Prostate gland (tissue), 2 donors: ENCODE data around the gene PDYN.

Source experiments
- POLR2A ChIP-seq: fragments of 450-650 bp; IDR thresholded peaks from one replicate; pipeline ENCODE4 v1.6.1; 2016; ENCODE audit warnings: antibody characterized with exemption, mild to moderate bottlenecking
- TF ChIP-seq, protein P1 (sequence below), 4 experiments: fragments of 200-600 bp in 2 of 4; fragments of 450-650 bp in 2 of 4; sonication (generic) in 2 of 4; IDR thresholded peaks; 1 replicate in 3 of 4; 2 replicates in 1 of 4; pipeline ENCODE4 v1.5.1; 2016 to 2019; ENCODE audit warnings: antibody characterized with exemption in 4 of 4, mild to moderate bottlenecking in 2 of 4, moderate library complexity in 2 of 4

DNA sequence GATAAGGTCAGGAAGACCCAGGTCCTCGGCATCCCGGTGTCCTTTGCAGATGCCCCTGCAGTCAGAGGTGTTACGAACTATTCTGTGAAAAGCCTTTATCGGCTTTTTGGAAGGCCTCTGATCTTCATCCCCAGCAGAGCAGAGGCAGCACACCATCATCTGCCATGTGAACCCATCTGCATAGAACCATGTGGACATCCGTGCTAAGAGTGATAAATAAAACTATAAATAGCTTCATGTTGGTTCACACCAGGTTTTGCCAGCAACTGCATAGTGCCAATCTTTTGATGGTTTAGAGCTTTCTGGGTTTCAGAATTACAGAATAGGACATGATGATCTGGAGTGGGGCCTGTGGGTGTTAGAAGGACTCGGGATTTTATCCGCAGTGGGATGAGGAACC, 65.1 kb downstream of the PDYN start:
- TF ChIP-seq, protein P1, sequence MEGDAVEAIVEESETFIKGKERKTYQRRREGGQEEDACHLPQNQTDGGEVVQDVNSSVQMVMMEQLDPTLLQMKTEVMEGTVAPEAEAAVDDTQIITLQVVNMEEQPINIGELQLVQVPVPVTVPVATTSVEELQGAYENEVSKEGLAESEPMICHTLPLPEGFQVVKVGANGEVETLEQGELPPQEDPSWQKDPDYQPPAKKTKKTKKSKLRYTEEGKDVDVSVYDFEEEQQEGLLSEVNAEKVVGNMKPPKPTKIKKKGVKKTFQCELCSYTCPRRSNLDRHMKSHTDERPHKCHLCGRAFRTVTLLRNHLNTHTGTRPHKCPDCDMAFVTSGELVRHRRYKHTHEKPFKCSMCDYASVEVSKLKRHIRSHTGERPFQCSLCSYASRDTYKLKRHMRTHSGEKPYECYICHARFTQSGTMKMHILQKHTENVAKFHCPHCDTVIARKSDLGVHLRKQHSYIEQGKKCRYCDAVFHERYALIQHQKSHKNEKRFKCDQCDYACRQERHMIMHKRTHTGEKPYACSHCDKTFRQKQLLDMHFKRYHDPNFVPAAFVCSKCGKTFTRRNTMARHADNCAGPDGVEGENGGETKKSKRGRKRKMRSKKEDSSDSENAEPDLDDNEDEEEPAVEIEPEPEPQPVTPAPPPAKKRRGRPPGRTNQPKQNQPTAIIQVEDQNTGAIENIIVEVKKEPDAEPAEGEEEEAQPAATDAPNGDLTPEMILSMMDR (IDR thresholded peaks at IDR 0.05) = no peak
- no peak for TF ChIP-seq POLR2A
